Muscle layer of colon (tissue), 2 donors: ENCODE results near the gene SPSB4.
A peak's percentile ranks its signal among the peaks of the same experiment; 100 is the strongest.
"Not testable (repeated sequence)": the region's sequence is repeated elsewhere in the genome, so short reads cannot be mapped to it uniquely, and the experiment has no call there.

Experiments used
- H3K27ac ChIP-seq: one replicate; pipeline ENCODE4 v1.7.0; 2013; ENCODE audit warnings: low read depth, mild to moderate bottlenecking, low read length, moderate library complexity
- H3K27me3 ChIP-seq, 2 donors: one replicate each; pipeline ENCODE4 v1.7.0; 2013; ENCODE audit warnings: low read length in 2 of 2, mild to moderate bottlenecking in 2 of 2; ENCODE audit not compliant: insufficient read depth in 2 of 2, control insufficient read depth in 1 of 2
- H3K36me3 ChIP-seq: one replicate; pipeline ENCODE4 v1.7.0; 2013; ENCODE audit warnings: mild to moderate bottlenecking, low read length; ENCODE audit not compliant: insufficient read depth
- H3K4me1 ChIP-seq: one replicate; pipeline ENCODE4 v1.7.0; 2013; ENCODE audit warnings: mild to moderate bottlenecking, low read length; ENCODE audit not compliant: insufficient read depth
- H3K4me3 ChIP-seq, 2 donors: one replicate each; pipeline ENCODE4 v1.7.0; 2013; ENCODE audit warnings: low read length in 2 of 2, low read depth in 1 of 2, mild to moderate bottlenecking in 1 of 2, moderate library complexity in 1 of 2
- H3K9ac ChIP-seq: one replicate; pipeline ENCODE4 v1.7.0; 2013; ENCODE audit warnings: low read length
- H3K9me3 ChIP-seq: one replicate; pipeline ENCODE4 v1.7.0; 2013; ENCODE audit warnings: mild to moderate bottlenecking, low read length
- donor health status: abdominal sarcoma.
- donor health status: Adenocarcinoma of cecum.

The SPSB4 gene

GRCh38 chr3:141050576-141051442, at the start of gene SPSB4:
Gene SPSB4 (plus strand): TSS chr3:141051347. CDS start chr3:141066105, 14,758 bp downstream.
- H3K27me3 ChIP-seq = peaks cover 7 to 28% of the 10 kb centered on the region in 2 donors
- H3K4me1 ChIP-seq = peaks cover 8% of the 10 kb centered on the region
- H3K9me3 ChIP-seq = no peaks in the 10 kb centered on the region
- no peak within 1 kb of the TSS for H3K27ac ChIP-seq
- no peaks in the 10 kb centered on the region for H3K36me3 ChIP-seq
- peak within 1 kb of the TSS; percentile 58 to 68 for H3K4me3 ChIP-seq
- no peak within 1 kb of the TSS for H3K9ac ChIP-seq

DNA sequence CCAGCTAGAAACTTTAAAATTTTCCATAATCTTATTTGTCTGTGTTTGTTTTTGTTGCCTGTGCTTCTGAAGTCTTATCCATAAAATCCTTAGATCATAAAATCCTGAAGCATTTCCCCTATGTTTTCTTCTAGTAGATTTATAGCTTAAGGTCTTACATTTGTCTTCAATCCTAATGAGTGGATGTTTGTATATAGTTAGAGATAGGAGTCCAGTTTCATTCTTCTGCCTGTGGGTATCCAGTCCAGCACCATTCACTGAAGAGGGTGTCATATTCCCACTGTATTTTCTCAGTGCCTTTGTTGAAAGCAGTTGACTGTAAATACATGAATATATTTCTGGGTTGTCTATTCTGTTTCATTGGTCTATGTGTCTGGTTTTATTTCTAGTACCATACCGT, 44.8 kb upstream of the SPSB4 start:
- no peaks in the 10 kb centered on the region for H3K9me3 ChIP-seq
- no peak overlapping the region for H3K27ac ChIP-seq
- H3K4me1 ChIP-seq = no peaks in the 10 kb centered on the region
- no peaks in the 10 kb centered on the region for H3K27me3 ChIP-seq
- H3K4me3 ChIP-seq = no peak overlapping the region
- H3K36me3 ChIP-seq = no peaks in the 10 kb centered on the region
- H3K9ac ChIP-seq = no peak overlapping the region

DNA sequence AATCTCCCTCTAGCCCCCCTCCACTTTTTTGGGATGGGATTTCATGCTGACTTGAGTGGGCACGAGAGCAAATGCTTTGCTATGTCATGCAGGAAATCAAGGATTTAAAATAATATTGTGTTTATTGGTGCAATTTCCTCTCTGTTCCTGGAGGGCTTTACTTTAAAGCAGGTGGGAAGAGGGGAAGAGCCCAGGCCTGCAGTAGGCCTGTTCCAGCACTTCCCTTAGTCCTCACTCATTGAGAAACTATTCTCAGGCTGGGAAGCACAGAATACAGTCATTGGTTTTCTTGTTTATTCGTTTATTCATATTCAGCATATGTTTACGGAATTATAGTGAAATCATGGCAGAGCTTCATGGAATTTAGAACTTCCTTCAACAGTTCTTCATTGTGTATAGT, 41.7 kb upstream of the SPSB4 start:
- H3K4me3 ChIP-seq = no peak overlapping the region

GRCh38 chr3:141011232-141011996, 39.7 kb upstream of the SPSB4 start:
- H3K27me3 ChIP-seq = no peaks in the 10 kb centered on the region
- no peaks in the 10 kb centered on the region for H3K9me3 ChIP-seq
- H3K4me1 ChIP-seq = no peaks in the 10 kb centered on the region
- no peak overlapping the region for H3K4me3 ChIP-seq
- no peaks in the 10 kb centered on the region for H3K36me3 ChIP-seq
- no peak overlapping the region for H3K9ac ChIP-seq
- H3K27ac ChIP-seq = no peak overlapping the region

More for the DNA sequence above, 41.7 kb upstream of the SPSB4 start:
- H3K27me3 ChIP-seq = no peaks in the 10 kb centered on the region
- H3K9ac ChIP-seq = no peak overlapping the region
- H3K27ac ChIP-seq = no peak overlapping the region
- no peaks in the 10 kb centered on the region for H3K9me3 ChIP-seq
- H3K4me1 ChIP-seq = no peaks in the 10 kb centered on the region
- no peaks in the 10 kb centered on the region for H3K36me3 ChIP-seq

DNA sequence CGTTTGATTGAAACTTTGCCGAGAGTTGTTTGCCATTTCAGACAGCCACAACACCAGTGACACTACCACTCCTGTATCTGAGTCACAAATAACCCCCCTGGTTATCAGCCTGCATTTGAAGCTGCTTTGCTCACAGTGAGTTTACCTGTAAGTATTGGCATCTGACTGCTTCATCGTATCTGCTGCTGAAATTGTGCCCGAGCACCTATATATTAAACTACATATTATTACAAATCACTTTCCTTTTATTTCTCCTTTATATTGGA, 39.2 kb upstream of the SPSB4 start:
- H3K9ac ChIP-seq = no peak overlapping the region
- no peak overlapping the region for H3K27ac ChIP-seq
- H3K36me3 ChIP-seq = no peaks in the 10 kb centered on the region
- no peaks in the 10 kb centered on the region for H3K9me3 ChIP-seq
- H3K4me3 ChIP-seq = no peak overlapping the region
- no peaks in the 10 kb centered on the region for H3K4me1 ChIP-seq
- H3K27me3 ChIP-seq = no peaks in the 10 kb centered on the region

DNA sequence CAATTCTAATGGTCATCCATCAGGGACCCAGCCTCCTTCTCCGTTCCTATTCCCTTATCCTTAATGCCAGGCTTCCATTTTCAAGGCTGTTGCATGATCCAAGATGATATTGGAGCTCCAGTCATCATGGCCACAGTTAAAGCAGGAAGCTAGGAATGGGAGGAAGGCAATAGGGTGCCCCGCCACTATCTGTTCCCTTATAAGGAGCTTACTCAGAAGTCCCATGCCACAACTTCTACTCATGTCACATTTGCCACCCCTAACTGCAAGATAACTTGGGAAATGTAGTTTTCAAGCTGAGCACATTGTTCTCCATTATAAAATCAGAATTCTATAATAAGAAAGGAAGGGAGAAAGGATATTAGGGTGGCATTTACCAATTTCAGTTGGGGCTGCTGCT, 38.6 kb upstream of the SPSB4 start:
- H3K9me3 ChIP-seq = no peaks in the 10 kb centered on the region
- no peak overlapping the region for H3K27ac ChIP-seq
- H3K9ac ChIP-seq = no peak overlapping the region
- no peaks in the 10 kb centered on the region for H3K36me3 ChIP-seq
- H3K4me3 ChIP-seq = no peak overlapping the region
- no peaks in the 10 kb centered on the region for H3K4me1 ChIP-seq
- no peaks in the 10 kb centered on the region for H3K27me3 ChIP-seq

- H3K36me3 ChIP-seq = no peaks in the 10 kb centered on the region
- no peak overlapping the region for H3K4me3 ChIP-seq
- H3K27ac ChIP-seq = no peak overlapping the region
- H3K27me3 ChIP-seq = no peaks in the 10 kb centered on the region
- H3K9ac ChIP-seq = no peak overlapping the region
- no peaks in the 10 kb centered on the region for H3K4me1 ChIP-seq
- no peaks in the 10 kb centered on the region for H3K9me3 ChIP-seq
Measured at GRCh38 chr3:141015481-141015880, 35.7 kb upstream of the SPSB4 start.

DNA sequence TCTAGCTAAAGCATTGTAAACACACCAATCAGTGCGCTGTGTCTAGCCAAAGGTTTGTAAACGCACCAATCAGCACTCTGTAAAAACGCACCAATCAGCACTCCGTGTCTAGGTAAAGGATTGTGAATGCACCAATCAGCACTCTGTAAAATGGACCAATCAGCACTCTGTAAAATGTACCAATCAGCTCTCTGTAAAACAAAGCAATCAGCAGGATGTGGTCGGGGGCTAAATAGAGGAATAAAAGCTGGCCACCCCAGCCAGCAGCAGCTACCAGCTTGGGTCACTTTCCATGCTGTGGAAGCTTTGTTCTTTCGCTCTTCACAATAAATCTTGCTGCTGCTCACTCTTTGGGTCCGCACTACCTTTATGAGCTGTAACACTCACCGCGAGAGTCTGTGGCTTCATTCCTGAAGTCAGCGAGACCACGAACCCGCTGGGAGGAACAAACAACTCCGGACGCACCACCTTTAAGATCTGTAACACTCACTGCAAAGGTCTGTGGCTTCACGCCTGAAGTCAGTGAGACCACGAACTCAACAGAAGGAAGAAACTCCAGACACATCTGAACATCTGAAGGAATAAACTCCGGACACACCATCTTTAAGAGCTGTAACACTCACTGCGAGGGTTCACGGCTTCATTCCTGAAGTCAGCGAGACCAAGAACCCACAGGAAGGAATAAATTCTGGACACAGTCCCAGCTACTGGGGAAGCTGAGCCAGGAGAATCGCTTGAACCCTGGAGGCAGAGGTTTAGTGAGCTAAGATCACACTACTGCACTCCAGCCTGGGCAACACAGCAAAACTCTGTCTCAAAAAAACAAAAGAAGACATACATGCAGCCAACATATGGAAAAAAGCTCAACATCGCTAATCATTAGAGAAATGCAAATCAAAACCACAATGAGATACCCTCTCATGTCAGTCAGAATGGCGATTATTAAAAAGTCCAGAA, 33.5 kb upstream of the SPSB4 start:
- H3K9me3 ChIP-seq, H3K4me3 ChIP-seq, H3K4me1 ChIP-seq, H3K27ac ChIP-seq, H3K36me3 ChIP-seq, H3K9ac ChIP-seq, H3K27me3 ChIP-seq: not testable (repeated sequence)

DNA sequence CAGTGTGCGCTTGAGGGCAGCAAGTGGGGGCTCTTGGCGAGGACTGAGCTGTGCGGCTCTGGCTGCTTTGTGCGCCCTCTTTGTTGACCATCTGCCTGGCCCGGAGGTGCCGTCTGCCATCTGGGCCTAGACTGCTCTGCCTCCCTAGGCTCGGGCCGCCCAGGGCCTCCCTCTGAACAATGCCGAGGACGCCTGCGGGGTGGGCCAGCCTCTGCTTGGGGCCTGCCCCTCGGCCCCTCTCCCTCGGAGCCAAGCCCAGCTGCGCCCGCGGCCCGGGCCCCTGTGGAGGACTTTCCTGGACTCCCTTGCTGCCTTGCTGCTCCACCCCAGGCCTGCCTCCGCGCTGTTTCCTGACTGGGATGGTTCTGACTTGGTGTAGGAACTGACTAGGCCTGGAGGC, 31.9 kb upstream of the SPSB4 start:
- no peaks in the 10 kb centered on the region for H3K4me1 ChIP-seq
- H3K27ac ChIP-seq = no peak overlapping the region
- no peak overlapping the region for H3K4me3 ChIP-seq
- no peaks in the 10 kb centered on the region for H3K9me3 ChIP-seq
- H3K36me3 ChIP-seq = no peaks in the 10 kb centered on the region
- H3K9ac ChIP-seq = no peak overlapping the region
- no peaks in the 10 kb centered on the region for H3K27me3 ChIP-seq

- no peak overlapping the region for H3K9ac ChIP-seq
- H3K4me3 ChIP-seq = no peak overlapping the region
- H3K27me3 ChIP-seq = no peaks in the 10 kb centered on the region
- no peaks in the 10 kb centered on the region for H3K9me3 ChIP-seq
- H3K27ac ChIP-seq = no peak overlapping the region
- no peaks in the 10 kb centered on the region for H3K36me3 ChIP-seq
- no peaks in the 10 kb centered on the region for H3K4me1 ChIP-seq
Measured at GRCh38 chr3:141020143-141020830, 30.9 kb upstream of the SPSB4 start.

- Histone ChIP-seq H3K9me3 (no peaks in the 10 kb centered on the region), H3K27ac (no peak overlapping the region), H3K36me3 (no peaks in the 10 kb centered on the region), H3K9ac (no peak overlapping the region), H3K27me3 (no peaks in the 10 kb centered on the region), H3K4me3 (no peak overlapping the region), H3K4me1 (no peaks in the 10 kb centered on the region)
Measured at GRCh38 chr3:141021261-141021660, 29.9 kb upstream of the SPSB4 start.
